HEK293 (cell line): ENCODE results near the gene ACSF2.

Source experiments
- ATF2 ChIP-seq: fragments of 450-650 bp; formaldehyde crosslinking; IDR thresholded peaks from 2 replicates; pipeline ENCODE4 v1.5.1; 2016; ENCODE audit warnings: missing biosample characterization, missing genetic modification characterization, low read depth
- GLIS2 ChIP-seq: fragments of 450-650 bp; formaldehyde crosslinking; IDR thresholded peaks from 2 replicates; pipeline ENCODE4 v1.5.1; 2016; ENCODE audit warnings: missing biosample characterization, missing genetic modification characterization
- KLF1 ChIP-seq: fragments of 450-650 bp; formaldehyde crosslinking; IDR thresholded peaks from 2 replicates; pipeline ENCODE4 v1.5.1; 2016; ENCODE audit warnings: missing biosample characterization, missing genetic modification characterization
- KLF7 ChIP-seq: fragments of 450-650 bp; formaldehyde crosslinking; IDR thresholded peaks from 2 replicates; pipeline ENCODE4 v1.5.1; 2016; ENCODE audit warnings: missing biosample characterization, missing genetic modification characterization, borderline replicate concordance
- PRDM1 ChIP-seq: fragments of 450-650 bp; formaldehyde crosslinking; IDR thresholded peaks from 2 replicates; pipeline ENCODE4; 2016; ENCODE audit warnings: missing biosample characterization, missing genetic modification characterization
- PRDM6 ChIP-seq: fragments of 450-650 bp; formaldehyde crosslinking; IDR thresholded peaks from 2 replicates; pipeline ENCODE4 v1.5.1; 2017; ENCODE audit warnings: missing biosample characterization, missing genetic modification characterization
- RBAK ChIP-seq: fragments of 450-650 bp; formaldehyde crosslinking; IDR thresholded peaks from 2 replicates; pipeline ENCODE4 v1.5.1; 2016; ENCODE audit warnings: missing biosample characterization, missing genetic modification characterization
- SETDB1 ChIP-seq: IDR thresholded peaks from one replicate; pipeline ENCODE4 v1.6.1; 2017; ENCODE audit warnings: mild to moderate bottlenecking, low read length, moderate library complexity, mixed read lengths; ENCODE audit not compliant: insufficient read length
- TRIM28 ChIP-seq: IDR thresholded peaks from 2 replicates; pipeline ENCODE4 v1.6.1; 2011; ENCODE audit warnings: low read length, control low read depth, borderline replicate concordance
- WT1 ChIP-seq: fragments of 450-650 bp; formaldehyde crosslinking; IDR thresholded peaks from 2 replicates; pipeline ENCODE4 v1.5.1; 2016; ENCODE audit warnings: missing biosample characterization, missing genetic modification characterization
- ZEB2 ChIP-seq: fragments of 450-650 bp; formaldehyde crosslinking; IDR thresholded peaks from 2 replicates; pipeline ENCODE4 v1.5.1; 2016; ENCODE audit warnings: missing biosample characterization, missing genetic modification characterization
- ZNF23 ChIP-seq: fragments of 450-650 bp; formaldehyde crosslinking; IDR thresholded peaks from 2 replicates; pipeline ENCODE4 v1.5.1; 2016; ENCODE audit warnings: missing biosample characterization, missing genetic modification characterization, borderline replicate concordance
- ZNF266 ChIP-seq: fragments of 450-650 bp; formaldehyde crosslinking; IDR thresholded peaks from 2 replicates; pipeline ENCODE4 v1.5.1; 2016; ENCODE audit warnings: missing biosample characterization, missing genetic modification characterization, low read depth
- ZNF280C ChIP-seq: fragments of 450-650 bp; formaldehyde crosslinking; IDR thresholded peaks from 2 replicates; pipeline ENCODE4 v1.5.1; 2016; ENCODE audit warnings: missing biosample characterization, missing genetic modification characterization
- ZNF302 ChIP-seq: fragments of 450-650 bp; formaldehyde crosslinking; IDR thresholded peaks from 2 replicates; pipeline ENCODE4 v1.5.1; 2016; ENCODE audit warnings: missing biosample characterization, missing genetic modification characterization, low read depth
- ZNF335 ChIP-seq: fragments of 450-650 bp; formaldehyde crosslinking; conservative IDR thresholded peaks from 2 replicates; pipeline ENCODE4 v1.5.1; 2016; ENCODE audit warnings: missing biosample characterization, missing genetic modification characterization
- ZNF404 ChIP-seq: fragments of 450-650 bp; formaldehyde crosslinking; IDR thresholded peaks from 2 replicates; pipeline ENCODE4 v1.5.1; 2017; ENCODE audit warnings: missing biosample characterization, missing genetic modification characterization
- ZNF449 ChIP-seq: fragments of 450-650 bp; formaldehyde crosslinking; IDR thresholded peaks from 2 replicates; pipeline ENCODE4 v1.5.1; 2017; ENCODE audit warnings: missing biosample characterization, mild to moderate bottlenecking, missing genetic modification characterization, moderate library complexity
- ZNF48 ChIP-seq: fragments of 450-650 bp; formaldehyde crosslinking; IDR thresholded peaks from 2 replicates; pipeline ENCODE4 v1.5.1; 2016; ENCODE audit warnings: missing biosample characterization, missing genetic modification characterization
- ZNF518A ChIP-seq: fragments of 450-650 bp; formaldehyde crosslinking; conservative IDR thresholded peaks from 2 replicates; pipeline ENCODE4 v1.5.1; 2016; ENCODE audit warnings: low read depth, missing biosample characterization, missing genetic modification characterization
- ZNF626 ChIP-seq: fragments of 450-650 bp; sonication (Bioruptor Pico); formaldehyde crosslinking; IDR thresholded peaks from 2 replicates; pipeline ENCODE4 v1.5.1; 2018; ENCODE audit warnings: missing biosample characterization, missing genetic modification characterization, inconsistent platforms
- ZNF747 ChIP-seq: fragments of 450-650 bp; formaldehyde crosslinking; IDR thresholded peaks from 2 replicates; pipeline ENCODE4 v1.5.1; 2016; ENCODE audit warnings: missing biosample characterization, missing genetic modification characterization
- ZNF768 ChIP-seq: fragments of 450-650 bp; formaldehyde crosslinking; IDR thresholded peaks from 2 replicates; pipeline ENCODE4 v1.5.1; 2018; ENCODE audit warnings: missing biosample characterization, mild to moderate bottlenecking, missing genetic modification characterization
- ZNF776 ChIP-seq: fragments of 450-650 bp; formaldehyde crosslinking; IDR thresholded peaks from 2 replicates; pipeline ENCODE4 v1.5.0; 2017; ENCODE audit warnings: missing biosample characterization, missing genetic modification characterization, borderline replicate concordance
- ZSCAN4 ChIP-seq: fragments of 450-650 bp; formaldehyde crosslinking; IDR thresholded peaks from 2 replicates; pipeline ENCODE4 v1.5.1; 2017; ENCODE audit warnings: missing biosample characterization, missing genetic modification characterization

The ACSF2 gene

GRCh38 chr17:50443505-50443974, 17.5 kb downstream of the ACSF2 start (continued):
- no peak for TF ChIP-seq ZNF280C (tag by site-specific recombination)
- TF ChIP-seq ZNF302: no peak
- TF ChIP-seq WT1 (tag by site-specific recombination): peak; percentile 73
- TF ChIP-seq ZNF48 (tag by site-specific recombination): no peak
- TF ChIP-seq ZNF747 (tag by site-specific recombination): no peak
- TF ChIP-seq PRDM1: 0 out of 2 replicates have a peak, but pooled peaks have one; percentile 11
- TF ChIP-seq ZNF518A: no peak
- TF ChIP-seq ZNF768: no peak
- TF ChIP-seq RBAK (tag by site-specific recombination): no peak
- no peak for TF ChIP-seq ZSCAN4
- TF ChIP-seq ZEB2 (tag by site-specific recombination): peak; percentile 55
- TF ChIP-seq ZNF404 (tag by site-specific recombination): no peak
- no peak for TF ChIP-seq SETDB1
- TF ChIP-seq ZNF626 (tag by site-specific recombination): no peak
- no peak for TF ChIP-seq ZNF776
- peak; percentile 47; the same call in 1 of the 2 replicates for TF ChIP-seq TRIM28
- peak; percentile 79 for TF ChIP-seq KLF1 (tag by site-specific recombination)
- peak; percentile 35; the same call in 1 of the 2 replicates for TF ChIP-seq ZNF449 (tag by site-specific recombination)
- TF ChIP-seq PRDM6 (tag by site-specific recombination): peak; percentile 62
- TF ChIP-seq ZNF23 (tag by site-specific recombination): no peak
- TF ChIP-seq ZNF266 (tag by site-specific recombination): no peak
- TF ChIP-seq ZNF335 (tag by site-specific recombination): 0 out of 2 replicates have a peak, but pooled peaks have one; percentile 35
- TF ChIP-seq GLIS2 (tag by site-specific recombination): 0 out of 2 replicates have a peak, but pooled peaks have one; percentile 26
- TF ChIP-seq ATF2 (tag by site-specific recombination): no peak
- peak; percentile 41; the same call in 1 of the 2 replicates for TF ChIP-seq KLF7
